HUES6 (cell line): ENCODE measurements around the gene WDR90.
A peak's percentile ranks its signal among the peaks of the same experiment; 100 is the strongest.

Source experiments
- H3K27ac ChIP-seq: 2 replicates; pipeline ENCODE4 v1.7.0; 2013; ENCODE audit warnings: low read depth, mild to moderate bottlenecking, low read length, inconsistent platforms
- H3K27me3 ChIP-seq: 2 replicates; pipeline ENCODE4 v1.6.1; 2013; ENCODE audit warnings: low read length; ENCODE audit not compliant: control insufficient read depth, insufficient read depth
- H3K36me3 ChIP-seq: 2 replicates; pipeline ENCODE4 v1.6.1; 2013; ENCODE audit warnings: low read length; ENCODE audit not compliant: control insufficient read depth, insufficient read depth
- H3K4me1 ChIP-seq: 2 replicates; pipeline ENCODE4 v1.6.1; 2013; ENCODE audit warnings: low read length; ENCODE audit not compliant: control insufficient read depth, insufficient read depth
- H3K4me3 ChIP-seq: 2 replicates; pipeline ENCODE4 v1.5.1; 2013; ENCODE audit warnings: low read depth, low read length
- H3K9ac ChIP-seq: one replicate; pipeline ENCODE4 v1.6.1; 2013; ENCODE audit warnings: mild to moderate bottlenecking, low read length
- H3K9me3 ChIP-seq: 2 replicates; pipeline ENCODE4 v1.6.1; 2013; ENCODE audit warnings: low read depth, low read length; ENCODE audit not compliant: control insufficient read depth, insufficient read depth

WDR90 gene

DNA sequence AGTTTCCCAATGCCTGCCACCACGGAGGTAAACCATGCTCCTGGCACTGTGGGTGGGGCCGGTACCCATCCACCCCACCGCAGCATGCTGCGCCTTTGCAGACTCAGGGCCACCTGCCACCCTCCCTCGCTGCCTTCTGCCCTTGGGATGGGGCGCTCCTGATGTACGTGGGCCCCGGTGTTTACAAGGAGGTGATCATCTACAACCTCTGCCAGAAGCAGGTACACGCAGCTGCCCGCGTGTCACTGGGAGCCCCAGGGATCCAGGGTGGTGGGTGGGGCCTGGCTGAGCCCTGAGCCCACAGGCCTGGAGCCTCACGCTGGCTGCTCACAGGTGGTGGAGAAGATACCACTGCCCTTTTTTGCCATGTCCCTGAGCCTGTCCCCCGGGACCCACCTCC lies 17.4 kb downstream of the WDR90 start:
- H3K27me3 ChIP-seq = no peaks in the 10 kb centered on the region
- H3K36me3 ChIP-seq = peaks cover 30% of the 10 kb centered on the region
- no peak overlapping the region for H3K4me3 ChIP-seq
- H3K27ac ChIP-seq = no peak overlapping the region
- peaks cover 6% of the 10 kb centered on the region; the same call in 1 of the 2 replicates for H3K4me1 ChIP-seq
- H3K9ac ChIP-seq = no peak overlapping the region
- no peaks in the 10 kb centered on the region for H3K9me3 ChIP-seq

DNA sequence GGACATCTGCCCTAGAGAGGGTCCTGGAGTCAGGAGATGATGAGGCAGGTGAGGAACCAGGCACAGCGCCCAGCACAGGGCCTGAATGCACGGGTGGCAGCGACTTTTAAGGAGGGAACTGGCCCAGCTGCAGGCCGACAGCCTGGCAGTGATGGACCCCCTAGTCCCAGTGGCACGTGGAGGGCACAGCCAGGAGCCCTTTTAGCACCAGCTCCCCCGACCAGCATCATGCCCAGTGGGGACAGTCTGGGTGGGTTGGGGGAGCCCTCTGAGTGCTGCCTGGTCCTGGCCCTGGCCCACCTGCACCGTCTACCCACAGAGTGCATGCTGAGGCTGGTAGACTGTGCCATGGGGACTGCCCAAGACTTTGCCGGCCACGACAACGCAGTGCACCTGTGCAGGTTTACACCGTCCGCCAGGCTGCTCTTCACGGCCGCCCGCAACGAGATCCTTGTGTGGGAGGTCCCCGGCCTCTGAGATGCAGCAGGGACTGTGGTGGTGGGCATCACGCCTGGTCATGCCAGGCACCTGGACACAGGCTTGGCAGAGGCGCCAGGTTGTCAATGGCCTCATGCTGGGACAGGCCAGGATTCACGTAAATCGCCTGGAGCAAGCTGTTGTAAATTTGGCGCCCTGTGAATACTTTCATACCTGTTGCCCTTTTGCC lies 18.1 kb downstream of the WDR90 start:
- no peak overlapping the region for H3K27ac ChIP-seq
- H3K36me3 ChIP-seq = peaks cover 37% of the 10 kb centered on the region
- H3K27me3 ChIP-seq = no peaks in the 10 kb centered on the region
- no peaks in the 10 kb centered on the region for H3K9me3 ChIP-seq
- H3K9ac ChIP-seq = no peak overlapping the region
- H3K4me3 ChIP-seq = peak overlapping the region; percentile 13
- peaks cover 5% of the 10 kb centered on the region; the same call in 1 of the 2 replicates for H3K4me1 ChIP-seq

DNA sequence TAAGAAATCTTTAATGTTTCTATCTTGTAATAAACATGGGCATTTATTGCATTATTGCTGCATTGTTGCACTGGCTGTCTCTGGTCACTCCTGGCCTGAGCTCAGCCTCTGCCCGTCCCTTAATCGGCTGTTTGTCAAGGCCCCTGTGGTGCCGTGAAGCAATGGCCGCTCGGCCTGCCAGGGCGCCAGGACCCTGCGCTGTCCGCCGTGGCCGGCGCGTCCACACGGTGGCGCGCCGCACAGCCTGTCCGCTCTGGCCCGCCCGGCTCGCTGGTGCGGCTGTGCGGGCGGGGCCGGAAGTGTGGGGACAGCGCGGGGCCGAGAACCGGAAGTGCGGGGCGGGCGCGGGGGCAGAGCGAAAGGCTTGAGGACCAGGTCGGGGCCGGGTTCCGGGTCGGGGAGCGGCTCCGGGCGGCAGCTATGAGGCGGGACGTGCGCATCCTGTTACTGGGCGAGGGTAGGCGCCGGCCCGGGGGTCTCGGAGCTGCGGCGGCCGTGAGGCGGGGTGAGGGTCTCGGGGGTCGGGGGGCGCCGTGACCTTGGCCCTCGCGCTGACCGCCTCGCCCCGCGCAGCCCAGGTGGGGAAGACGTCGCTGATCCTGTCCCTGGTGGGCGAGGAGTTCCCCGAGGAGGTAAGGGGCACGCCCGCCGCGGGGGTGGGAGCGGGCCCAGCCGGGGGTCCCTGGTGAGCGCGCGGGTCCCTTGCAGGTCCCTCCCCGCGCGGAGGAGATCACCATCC lies 18.8 kb downstream of the WDR90 start, which contains the start of gene RHOT2:
Gene RHOT2 (plus strand): TSS at position 353 of the 739 bp plus-strand sequence. CDS start 68 bp downstream, at position 421.
- peak within 1 kb of the TSS; percentile 75 for H3K9ac ChIP-seq
- H3K36me3 ChIP-seq = peaks cover 41% of the 10 kb centered on the region
- peak within 1 kb of the TSS; percentile 89 for H3K4me3 ChIP-seq
- H3K4me1 ChIP-seq = peaks cover 5% of the 10 kb centered on the region; the same call in 1 of the 2 replicates
- peak within 1 kb of the TSS; percentile 79; the same call in 1 of the 2 replicates for H3K27ac ChIP-seq
- no peaks in the 10 kb centered on the region for H3K27me3 ChIP-seq
- no peaks in the 10 kb centered on the region for H3K9me3 ChIP-seq

DNA sequence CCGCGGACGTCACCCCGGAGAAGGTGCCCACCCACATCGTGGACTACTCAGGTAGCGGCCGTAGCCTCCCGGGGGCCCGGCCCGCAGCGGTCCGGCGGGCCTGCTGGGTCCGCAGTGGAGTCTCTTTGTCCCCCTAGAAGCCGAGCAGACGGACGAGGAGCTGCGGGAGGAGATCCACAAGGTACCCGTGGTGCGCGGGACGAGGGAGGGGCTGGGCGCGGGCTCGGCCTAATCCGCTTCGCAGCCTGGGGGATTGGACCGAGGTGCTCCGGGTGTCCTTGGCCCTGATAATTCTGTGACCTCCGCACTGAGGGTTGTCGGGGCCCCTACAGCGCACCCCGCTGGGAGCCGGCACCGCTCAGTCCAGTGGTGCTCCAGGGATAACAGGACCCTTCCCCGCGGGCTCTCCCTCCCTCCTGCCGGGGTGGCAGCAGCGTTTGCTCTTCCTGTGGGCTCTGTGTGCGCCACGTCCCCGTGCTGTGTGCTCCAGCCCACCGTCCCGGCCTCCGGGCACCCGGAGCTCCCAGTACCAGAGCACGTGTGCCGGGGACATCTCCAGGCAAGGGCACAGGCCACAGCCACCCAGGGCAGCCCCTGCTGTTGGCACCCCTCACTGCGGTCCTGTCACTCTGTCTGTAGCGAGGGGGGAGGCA lies 19.5 kb downstream of the WDR90 start:
- H3K4me1 ChIP-seq = peaks cover 5% of the 10 kb centered on the region; the same call in 1 of the 2 replicates
- peak overlapping the region; percentile 79; the same call in 1 of the 2 replicates for H3K27ac ChIP-seq
- H3K9me3 ChIP-seq = no peaks in the 10 kb centered on the region
- no peaks in the 10 kb centered on the region for H3K27me3 ChIP-seq
- H3K4me3 ChIP-seq = peak overlapping the region; percentile 89
- H3K36me3 ChIP-seq = peaks cover 47% of the 10 kb centered on the region
- peak overlapping the region; percentile 75 for H3K9ac ChIP-seq

DNA sequence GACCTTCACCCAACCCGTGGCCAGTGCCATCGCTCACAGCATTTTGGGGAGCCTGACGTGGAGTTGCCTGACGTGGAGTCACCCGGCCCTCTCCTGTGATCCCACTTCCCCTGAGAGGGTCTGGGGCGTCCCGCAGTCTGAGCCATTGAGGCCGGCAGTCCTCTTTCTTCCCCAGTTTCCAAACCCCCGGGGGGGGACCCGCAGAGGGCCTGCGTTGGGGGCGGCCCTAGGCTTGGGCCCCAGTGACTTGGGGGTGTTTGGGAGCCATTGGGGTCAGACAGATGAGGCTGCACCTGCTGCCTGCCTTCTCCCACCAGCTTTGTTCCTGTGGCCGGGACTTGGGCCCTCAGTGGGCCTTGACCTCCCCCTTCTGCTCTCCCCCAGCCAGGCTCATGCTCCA lies 20.5 kb downstream of the WDR90 start:
- peaks cover 54% of the 10 kb centered on the region for H3K36me3 ChIP-seq
- no peaks in the 10 kb centered on the region for H3K27me3 ChIP-seq
- no peak overlapping the region for H3K4me3 ChIP-seq

DNA sequence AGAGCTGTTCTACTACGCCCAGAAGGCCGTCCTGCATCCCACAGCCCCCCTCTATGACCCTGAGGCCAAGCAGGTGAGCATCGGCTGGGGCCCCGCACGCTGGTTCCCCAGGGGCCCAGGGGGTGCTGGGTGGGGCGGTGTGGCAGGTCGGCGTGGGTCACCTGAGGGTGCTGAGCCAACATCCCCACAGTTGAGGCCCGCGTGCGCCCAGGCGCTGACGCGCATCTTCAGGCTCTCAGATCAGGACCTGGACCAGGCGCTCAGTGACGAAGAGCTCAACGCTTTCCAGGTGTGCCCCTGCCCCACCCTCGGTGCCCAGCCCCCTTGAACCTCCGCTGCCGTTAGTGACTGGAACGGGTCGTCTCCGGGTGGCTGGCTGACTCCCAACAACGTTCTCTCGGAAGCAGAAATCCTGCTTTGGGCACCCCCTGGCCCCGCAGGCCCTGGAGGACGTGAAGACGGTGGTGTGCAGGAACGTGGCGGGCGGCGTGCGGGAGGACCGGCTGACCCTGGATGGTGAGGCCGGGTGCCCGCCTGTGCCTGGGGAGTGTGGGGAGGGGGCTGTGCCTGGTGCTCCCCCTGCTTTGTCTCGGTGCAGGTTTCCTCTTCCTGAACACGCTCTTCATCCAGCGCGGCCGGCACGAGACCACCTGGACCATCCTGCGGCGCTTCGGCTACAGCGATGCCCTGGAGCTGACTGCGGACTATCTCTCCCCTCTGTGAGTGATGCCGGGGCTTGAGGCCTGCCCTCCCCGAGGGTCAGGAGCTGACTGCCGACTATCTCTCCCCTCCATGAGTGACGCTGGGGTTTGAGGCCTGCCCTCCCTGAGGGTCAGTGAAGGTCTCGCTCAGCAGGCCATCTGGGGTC lies 21.6 kb downstream of the WDR90 start:
- H3K27ac ChIP-seq = no peak overlapping the region
- H3K9ac ChIP-seq = no peak overlapping the region
- no peak overlapping the region for H3K4me3 ChIP-seq
- H3K9me3 ChIP-seq = no peaks in the 10 kb centered on the region
- H3K27me3 ChIP-seq = no peaks in the 10 kb centered on the region
- H3K4me1 ChIP-seq = peaks cover 18% of the 10 kb centered on the region
- H3K36me3 ChIP-seq = peaks cover 54% of the 10 kb centered on the region

More for the DNA sequence above, 20.5 kb downstream of the WDR90 start:
- H3K9me3 ChIP-seq = no peaks in the 10 kb centered on the region
- peaks cover 11% of the 10 kb centered on the region for H3K4me1 ChIP-seq
- H3K27ac ChIP-seq = no peak overlapping the region
- no peak overlapping the region for H3K9ac ChIP-seq

DNA sequence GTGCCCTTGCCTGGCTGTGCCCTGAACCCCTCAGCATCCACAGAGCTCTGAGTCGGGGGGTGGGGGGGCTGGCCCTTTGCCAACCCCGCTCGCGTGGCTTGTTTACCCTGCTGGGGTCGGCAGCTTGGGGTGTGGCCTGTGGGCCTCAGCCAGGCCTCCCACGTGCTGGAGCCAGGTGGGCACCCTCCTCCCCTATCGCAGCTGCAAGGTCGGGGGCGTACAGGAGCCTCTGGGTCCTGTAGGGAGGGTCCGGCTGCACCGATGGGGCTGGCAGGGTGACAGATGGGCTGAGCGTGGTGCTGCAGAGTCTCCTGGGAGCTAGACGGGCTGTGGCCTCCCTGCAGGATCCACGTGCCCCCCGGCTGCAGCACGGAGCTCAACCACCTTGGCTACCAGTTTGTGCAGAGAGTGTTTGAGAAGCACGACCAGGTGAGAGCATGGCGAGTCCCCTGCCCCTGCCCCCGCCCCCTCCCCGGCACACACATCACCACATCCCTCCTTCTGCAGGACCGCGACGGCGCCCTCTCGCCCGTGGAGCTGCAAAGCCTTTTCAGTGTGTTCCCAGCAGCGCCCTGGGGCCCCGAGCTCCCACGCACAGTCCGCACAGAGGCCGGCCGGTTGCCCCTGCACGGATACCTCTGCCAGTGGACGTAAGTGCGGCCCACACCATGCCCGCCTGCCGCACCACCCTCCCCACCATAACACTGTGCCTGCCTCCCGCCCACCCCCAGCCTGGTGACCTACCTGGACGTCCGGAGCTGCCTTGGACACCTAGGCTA lies 22.4 kb downstream of the WDR90 start:
- H3K9ac ChIP-seq = no peak overlapping the region
- H3K27me3 ChIP-seq = no peaks in the 10 kb centered on the region
- H3K4me3 ChIP-seq = no peak overlapping the region
- peaks cover 19% of the 10 kb centered on the region for H3K4me1 ChIP-seq
- H3K27ac ChIP-seq = no peak overlapping the region
- H3K9me3 ChIP-seq = no peaks in the 10 kb centered on the region
- H3K36me3 ChIP-seq = peaks cover 54% of the 10 kb centered on the region

DNA sequence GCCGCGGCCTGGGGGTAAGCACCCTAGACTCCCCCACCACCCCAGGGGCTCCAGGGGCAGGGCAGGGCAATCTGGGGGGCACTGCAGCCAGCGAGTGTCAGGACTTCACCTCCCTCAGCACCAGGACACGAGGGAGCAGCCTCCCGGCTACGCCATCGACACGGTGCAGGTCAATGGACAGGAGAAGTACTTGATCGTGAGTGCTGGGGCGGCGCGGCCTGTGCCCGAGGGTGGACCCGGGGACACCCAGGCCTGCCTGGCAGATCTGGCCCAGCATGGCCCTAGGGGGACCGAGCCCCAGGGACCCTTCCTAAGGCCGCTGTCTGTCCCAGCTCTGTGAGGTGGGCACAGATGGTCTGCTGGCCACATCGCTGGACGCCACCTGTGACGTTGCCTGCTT lies 23.2 kb downstream of the WDR90 start:
- H3K9me3 ChIP-seq = no peaks in the 10 kb centered on the region
- H3K9ac ChIP-seq = no peak overlapping the region
- no peak overlapping the region for H3K4me3 ChIP-seq
- no peaks in the 10 kb centered on the region for H3K27me3 ChIP-seq
- no peak overlapping the region for H3K27ac ChIP-seq
- peaks cover 28% of the 10 kb centered on the region for H3K4me1 ChIP-seq
- H3K36me3 ChIP-seq = peaks cover 54% of the 10 kb centered on the region

DNA sequence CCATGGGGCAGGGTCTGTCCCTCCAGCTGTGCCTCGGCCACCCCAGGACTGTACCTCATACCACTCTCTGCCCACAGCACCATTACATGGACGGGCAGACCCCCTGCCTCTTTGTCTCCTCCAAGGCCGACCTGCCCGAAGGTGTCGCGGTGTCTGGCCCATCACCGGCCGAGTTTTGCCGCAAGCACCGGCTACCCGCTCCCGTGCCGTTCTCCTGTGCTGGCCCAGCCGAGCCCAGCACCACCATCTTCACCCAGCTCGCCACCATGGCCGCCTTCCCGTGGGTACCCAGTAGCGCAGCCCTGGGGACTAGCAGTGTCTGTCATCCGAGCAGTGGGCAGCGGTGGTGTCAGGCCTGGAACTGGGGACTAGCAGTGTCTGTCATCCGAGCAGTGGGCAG lies 23.7 kb downstream of the WDR90 start:
- no peak overlapping the region for H3K4me3 ChIP-seq
- H3K9ac ChIP-seq = no peak overlapping the region
- peaks cover 54% of the 10 kb centered on the region for H3K36me3 ChIP-seq
- H3K9me3 ChIP-seq = no peaks in the 10 kb centered on the region
- no peaks in the 10 kb centered on the region for H3K27me3 ChIP-seq
- H3K4me1 ChIP-seq = peaks cover 32% of the 10 kb centered on the region
- no peak overlapping the region for H3K27ac ChIP-seq
